GM12878 (cell line): ENCODE results near the gene ZKSCAN8. TPM values are rescaled to one million over a fixed set of nuclear protein-coding genes. Genes with fewer than 3 reads are reported as not detected.

Experiments
- BHLHE40 ChIP-seq, 2 experiments: fragments of 450-650 bp in 1 of 2; IDR thresholded peaks; 2 replicates each; pipeline ENCODE4 v1.6.1; 2011 to 2017; ENCODE audit warnings: low read depth in 2 of 2, borderline replicate concordance in 1 of 2, improper control_type of control experiment in 1 of 2, low read length in 1 of 2, mild to moderate bottlenecking in 1 of 2
- CBFB ChIP-seq: IDR thresholded peaks from 2 replicates; pipeline ENCODE4 v1.6.1; 2016; ENCODE audit warnings: antibody characterized with exemption, low read depth
- CBX5 ChIP-seq: sonication (generic); IDR thresholded peaks from 2 replicates; pipeline ENCODE4 v1.6.1; 2016; ENCODE audit warnings: low read depth, moderate library complexity, mild to moderate bottlenecking, inconsistent platforms
- CHD1 ChIP-seq: IDR thresholded peaks from 2 replicates; pipeline ENCODE4 v1.6.1; 2012; ENCODE audit warnings: low read depth, low read length, improper control_type of control experiment
- EP300 ChIP-seq, 2 experiments: fragments of 150-350 bp in 1 of 2; IDR thresholded peaks; 2 replicates each; pipeline ENCODE4 v1.6.1; 2011 to 2012; ENCODE audit warnings: low read depth in 2 of 2, low read length in 2 of 2, borderline replicate concordance in 1 of 2, improper control_type of control experiment in 1 of 2, inconsistent platforms in 1 of 2; ENCODE audit not compliant: control insufficient read depth in 1 of 2
- IKZF2 ChIP-seq, 2 experiments: fragments of 450-650 bp; IDR thresholded peaks; 2 replicates each; pipeline ENCODE4 v1.6.1; 2017; ENCODE audit warnings: mild to moderate bottlenecking in 2 of 2, moderate library complexity in 2 of 2
- MTA2 ChIP-seq: fragments of 450-650 bp; IDR thresholded peaks from 2 replicates; pipeline ENCODE4 v1.6.1; 2016; ENCODE audit warnings: low read depth, mild to moderate bottlenecking, moderate library complexity
- NFXL1 ChIP-seq: fragments of 450-650 bp; IDR thresholded peaks from 2 replicates; pipeline ENCODE4 v1.6.1; 2017; ENCODE audit warnings: antibody characterized with exemption, mild to moderate bottlenecking, borderline replicate concordance
- POU2F2 ChIP-seq: IDR thresholded peaks from 3 replicates; pipeline ENCODE4 v1.6.1; 2011; ENCODE audit warnings: low read depth, mild to moderate bottlenecking, low read length, borderline replicate concordance
- RCOR1 ChIP-seq: conservative IDR thresholded peaks from 2 replicates; pipeline ENCODE4 v1.6.1; 2012; ENCODE audit warnings: low read depth, low read length, improper control_type of control experiment
- RELA ChIP-seq: fragments of 450-650 bp; IDR thresholded peaks from 2 replicates; pipeline ENCODE4 v1.8.0; 2014; ENCODE audit warnings: borderline replicate concordance; ENCODE audit not compliant: partially characterized antibody
- ZNF622 ChIP-seq: fragments of 450-650 bp; IDR thresholded peaks from 2 replicates; pipeline ENCODE4 v1.6.1; 2017; ENCODE audit warnings: mild to moderate bottlenecking, inconsistent platforms
- polyA plus RNA-seq, 11 experiments: library from polyadenylated mRNA; depleted of rRNA in 4 of 11; unstranded in 6 of 11; stranded (reverse) in 5 of 11; fragments of >200 nt; fragmentation: Nextera tagmentation in 4 of 11; fragmentation: Illumina TruSeq in 1 of 11; extraction: Ambion mirVana in 4 of 11; extraction: Trizol in 1 of 11; gene quantifications; 1 replicate in 1 of 11; 2 replicates in 10 of 11; pipeline versions ENCODE4 v1.2.1 to v1.2.3, GENCODE V29; 2011 to 2016; ENCODE audit warnings: inconsistent platforms in 2 of 11, missing spikeins in 2 of 11, low read depth in 1 of 11
- total RNA-seq, 4 experiments: library from RNA; depleted of rRNA in 3 of 4; stranded (reverse); fragments of >200 nt in 3 of 4; fragmentation: Illumina TruSeq in 1 of 4; extraction: Trizol in 1 of 4; gene quantifications; 2 replicates each; pipeline versions ENCODE4 v1.2.1 to v1.2.3, GENCODE V29; 2013 to 2021
- TF ChIP-seq, protein P1 (sequence below): fragments of 450-650 bp; IDR thresholded peaks from 2 replicates; pipeline ENCODE4 v1.6.1; 2016; ENCODE audit warnings: mild to moderate bottlenecking, moderate library complexity, borderline replicate concordance
- TF ChIP-seq, protein P2 (sequence below): fragments of 150-350 bp; IDR thresholded peaks from 2 replicates; pipeline ENCODE4 v1.6.1; 2014; ENCODE audit warnings: mild to moderate bottlenecking, low read depth, low read length
- TF ChIP-seq, protein P3 (sequence below): fragments of 450-650 bp; IDR thresholded peaks from 2 replicates; pipeline ENCODE4 v1.6.1; 2016; ENCODE audit warnings: mild to moderate bottlenecking
- TF ChIP-seq, protein P4 (sequence below): fragments of 450-650 bp; formaldehyde crosslinking; IDR thresholded peaks from 2 replicates; pipeline ENCODE4 v1.5.0; 2022; ENCODE audit warnings: mild to moderate bottlenecking, missing genetic modification characterization

The ZKSCAN8 gene
- total and polyA plus RNA-seq, 10 of the 15 experiments (the other 5 are each of a cell fraction or from before 2014, with no cell fraction given), result 1.0 to 17.9 (median 8.7) TPM

DNA sequence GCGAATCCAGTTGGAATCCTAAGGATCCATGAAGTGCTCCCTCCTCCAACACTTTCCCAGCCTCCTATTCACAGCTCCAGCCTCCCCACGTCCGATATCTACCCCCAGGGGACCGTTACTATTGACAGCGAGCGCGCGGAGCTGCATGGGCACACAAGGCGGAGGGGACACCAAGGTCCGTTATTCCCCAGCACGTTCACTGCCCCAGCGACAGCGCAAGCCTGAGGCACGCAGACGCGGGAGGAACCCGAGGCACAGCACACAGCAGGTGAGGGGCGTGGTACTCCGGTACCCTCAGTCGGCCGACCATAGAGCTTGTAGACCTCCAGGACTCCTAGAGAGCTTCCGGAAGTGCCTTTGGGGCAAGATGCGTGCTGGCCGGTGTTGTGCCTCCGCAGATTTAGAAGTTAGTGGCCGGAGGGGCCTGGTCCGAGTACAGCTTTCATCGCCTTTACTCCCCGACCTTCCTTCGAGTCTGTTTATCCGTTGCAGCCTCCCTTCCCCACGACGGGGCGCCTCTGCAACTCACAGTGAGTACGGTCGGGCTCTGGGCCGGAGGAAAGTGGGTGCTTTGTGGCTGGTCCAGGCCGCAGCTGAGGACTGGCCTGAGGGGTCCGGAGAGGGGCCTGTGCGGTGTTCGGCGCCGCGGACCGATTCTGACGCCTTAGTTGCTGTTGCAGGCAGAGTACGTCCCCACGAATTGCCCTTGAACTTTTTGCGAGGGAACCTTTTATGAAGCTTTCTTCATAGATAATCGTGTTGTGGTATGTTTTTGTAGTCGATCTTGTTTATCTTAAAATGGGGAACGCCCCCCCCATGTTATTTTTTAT, at the start of gene ZKSCAN8 (continued):
- TF ChIP-seq, protein P1, sequence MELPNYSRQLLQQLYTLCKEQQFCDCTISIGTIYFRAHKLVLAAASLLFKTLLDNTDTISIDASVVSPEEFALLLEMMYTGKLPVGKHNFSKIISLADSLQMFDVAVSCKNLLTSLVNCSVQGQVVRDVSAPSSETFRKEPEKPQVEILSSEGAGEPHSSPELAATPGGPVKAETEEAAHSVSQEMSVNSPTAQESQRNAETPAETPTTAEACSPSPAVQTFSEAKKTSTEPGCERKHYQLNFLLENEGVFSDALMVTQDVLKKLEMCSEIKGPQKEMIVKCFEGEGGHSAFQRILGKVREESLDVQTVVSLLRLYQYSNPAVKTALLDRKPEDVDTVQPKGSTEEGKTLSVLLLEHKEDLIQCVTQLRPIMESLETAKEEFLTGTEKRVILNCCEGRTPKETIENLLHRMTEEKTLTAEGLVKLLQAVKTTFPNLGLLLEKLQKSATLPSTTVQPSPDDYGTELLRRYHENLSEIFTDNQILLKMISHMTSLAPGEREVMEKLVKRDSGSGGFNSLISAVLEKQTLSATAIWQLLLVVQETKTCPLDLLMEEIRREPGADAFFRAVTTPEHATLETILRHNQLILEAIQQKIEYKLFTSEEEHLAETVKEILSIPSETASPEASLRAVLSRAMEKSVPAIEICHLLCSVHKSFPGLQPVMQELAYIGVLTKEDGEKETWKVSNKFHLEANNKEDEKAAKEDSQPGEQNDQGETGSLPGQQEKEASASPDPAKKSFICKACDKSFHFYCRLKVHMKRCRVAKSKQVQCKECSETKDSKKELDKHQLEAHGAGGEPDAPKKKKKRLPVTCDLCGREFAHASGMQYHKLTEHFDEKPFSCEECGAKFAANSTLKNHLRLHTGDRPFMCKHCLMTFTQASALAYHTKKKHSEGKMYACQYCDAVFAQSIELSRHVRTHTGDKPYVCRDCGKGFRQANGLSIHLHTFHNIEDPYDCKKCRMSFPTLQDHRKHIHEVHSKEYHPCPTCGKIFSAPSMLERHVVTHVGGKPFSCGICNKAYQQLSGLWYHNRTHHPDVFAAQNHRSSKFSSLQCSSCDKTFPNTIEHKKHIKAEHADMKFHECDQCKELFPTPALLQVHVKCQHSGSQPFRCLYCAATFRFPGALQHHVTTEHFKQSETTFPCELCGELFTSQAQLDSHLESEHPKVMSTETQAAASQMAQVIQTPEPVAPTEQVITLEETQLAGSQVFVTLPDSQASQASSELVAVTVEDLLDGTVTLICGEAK, result peak; percentile 94
- TF ChIP-seq IKZF2 (IDR thresholded peaks at IDR 0.05) (peak in 1 of 2 experiments; percentile 53; a peak in 2 of 4 replicates), RELA (peak; percentile 83), CHD1 (no peak), CBX5 (0 out of 2 replicates have a peak, but pooled peaks have one; percentile 44), CBFB (peak; percentile 43; the same call in 1 of the 2 replicates), POU2F2 (peak; percentile 72; the same call in 2 of the 3 replicates), EP300 (IDR thresholded peaks at IDR 0.05; ENCODE audit: borderline replicate concordance in 1 of 2, control insufficient read depth in 1 of 2, low read depth in 2 of 2, low read length in 2 of 2) (no peak), ZNF622 (no peak), BHLHE40 (IDR thresholded peaks at IDR 0.05; ENCODE audit: borderline replicate concordance in 1 of 2, low read depth in 2 of 2, low read length in 1 of 2) (peak; percentile 60 to 88; a peak in 3 of 4 replicates), MTA2 (0 out of 2 replicates have a peak, but pooled peaks have one; percentile 27), NFXL1 (no peak), RCOR1 (peak; percentile 78; the same call in 1 of the 2 replicates)
- TF ChIP-seq, protein P2, sequence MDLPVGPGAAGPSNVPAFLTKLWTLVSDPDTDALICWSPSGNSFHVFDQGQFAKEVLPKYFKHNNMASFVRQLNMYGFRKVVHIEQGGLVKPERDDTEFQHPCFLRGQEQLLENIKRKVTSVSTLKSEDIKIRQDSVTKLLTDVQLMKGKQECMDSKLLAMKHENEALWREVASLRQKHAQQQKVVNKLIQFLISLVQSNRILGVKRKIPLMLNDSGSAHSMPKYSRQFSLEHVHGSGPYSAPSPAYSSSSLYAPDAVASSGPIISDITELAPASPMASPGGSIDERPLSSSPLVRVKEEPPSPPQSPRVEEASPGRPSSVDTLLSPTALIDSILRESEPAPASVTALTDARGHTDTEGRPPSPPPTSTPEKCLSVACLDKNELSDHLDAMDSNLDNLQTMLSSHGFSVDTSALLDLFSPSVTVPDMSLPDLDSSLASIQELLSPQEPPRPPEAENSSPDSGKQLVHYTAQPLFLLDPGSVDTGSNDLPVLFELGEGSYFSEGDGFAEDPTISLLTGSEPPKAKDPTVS, result no peak
- TF ChIP-seq, protein P3, sequence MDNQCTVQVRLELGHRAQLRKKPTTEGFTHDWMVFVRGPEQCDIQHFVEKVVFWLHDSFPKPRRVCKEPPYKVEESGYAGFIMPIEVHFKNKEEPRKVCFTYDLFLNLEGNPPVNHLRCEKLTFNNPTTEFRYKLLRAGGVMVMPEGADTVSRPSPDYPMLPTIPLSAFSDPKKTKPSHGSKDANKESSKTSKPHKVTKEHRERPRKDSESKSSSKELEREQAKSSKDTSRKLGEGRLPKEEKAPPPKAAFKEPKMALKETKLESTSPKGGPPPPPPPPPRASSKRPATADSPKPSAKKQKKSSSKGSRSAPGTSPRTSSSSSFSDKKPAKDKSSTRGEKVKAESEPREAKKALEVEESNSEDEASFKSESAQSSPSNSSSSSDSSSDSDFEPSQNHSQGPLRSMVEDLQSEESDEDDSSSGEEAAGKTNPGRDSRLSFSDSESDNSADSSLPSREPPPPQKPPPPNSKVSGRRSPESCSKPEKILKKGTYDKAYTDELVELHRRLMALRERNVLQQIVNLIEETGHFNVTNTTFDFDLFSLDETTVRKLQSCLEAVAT, result peak; percentile 84
- TF ChIP-seq, protein P4, sequence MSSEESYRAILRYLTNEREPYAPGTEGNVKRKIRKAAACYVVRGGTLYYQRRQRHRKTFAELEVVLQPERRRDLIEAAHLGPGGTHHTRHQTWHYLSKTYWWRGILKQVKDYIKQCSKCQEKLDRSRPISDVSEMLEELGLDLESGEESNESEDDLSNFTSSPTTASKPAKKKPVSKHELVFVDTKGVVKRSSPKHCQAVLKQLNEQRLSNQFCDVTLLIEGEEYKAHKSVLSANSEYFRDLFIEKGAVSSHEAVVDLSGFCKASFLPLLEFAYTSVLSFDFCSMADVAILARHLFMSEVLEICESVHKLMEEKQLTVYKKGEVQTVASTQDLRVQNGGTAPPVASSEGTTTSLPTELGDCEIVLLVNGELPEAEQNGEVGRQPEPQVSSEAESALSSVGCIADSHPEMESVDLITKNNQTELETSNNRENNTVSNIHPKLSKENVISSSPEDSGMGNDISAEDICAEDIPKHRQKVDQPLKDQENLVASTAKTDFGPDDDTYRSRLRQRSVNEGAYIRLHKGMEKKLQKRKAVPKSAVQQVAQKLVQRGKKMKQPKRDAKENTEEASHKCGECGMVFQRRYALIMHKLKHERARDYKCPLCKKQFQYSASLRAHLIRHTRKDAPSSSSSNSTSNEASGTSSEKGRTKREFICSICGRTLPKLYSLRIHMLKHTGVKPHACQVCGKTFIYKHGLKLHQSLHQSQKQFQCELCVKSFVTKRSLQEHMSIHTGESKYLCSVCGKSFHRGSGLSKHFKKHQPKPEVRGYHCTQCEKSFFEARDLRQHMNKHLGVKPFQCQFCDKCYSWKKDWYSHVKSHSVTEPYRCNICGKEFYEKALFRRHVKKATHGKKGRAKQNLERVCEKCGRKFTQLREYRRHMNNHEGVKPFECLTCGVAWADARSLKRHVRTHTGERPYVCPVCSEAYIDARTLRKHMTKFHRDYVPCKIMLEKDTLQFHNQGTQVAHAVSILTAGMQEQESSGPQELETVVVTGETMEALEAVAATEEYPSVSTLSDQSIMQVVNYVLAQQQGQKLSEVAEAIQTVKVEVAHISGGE (CRISPR knock-in tag), result peak; percentile 77
